ENCODE results near the gene KCTD21. TPM values are rescaled to one million over a fixed set of nuclear protein-coding genes. Genes with fewer than 3 reads are reported as not detected.

Gene KCTD21
- total and polyA plus RNA-seq, 9 donors = 7.4 to 24.7 (median 14.1) TPM

- no peak overlapping the region for H3K27ac ChIP-seq
- H3K4me3 ChIP-seq = no peak overlapping the region
- intact Hi-C loops (cut with DNase I) = no loop called here
- no peaks in the 10 kb centered on the region for H3K36me3 ChIP-seq
- no peaks in the 10 kb centered on the region for H3K27me3 ChIP-seq
- no peak for TF ChIP-seq POLR2A (IDR thresholded peaks at IDR 0.05)
- TF ChIP-seq CTCF (IDR thresholded peaks at IDR 0.05) = no peak
- no peak for TF ChIP-seq EP300 (IDR thresholded peaks at IDR 0.05)
- peak in 3 of 5 donors; percentile 8 to 32 (median 24) for DNase-seq
- peaks cover 25% of the 10 kb centered on the region for H3K4me1 ChIP-seq (ENCODE audit: insufficient read depth)
- WGBS, 3 donors = 87 to 89% (median 89%) methylated on average over 14 of the region's 14 CpGs
- H3K9me3 ChIP-seq = no peaks in the 10 kb centered on the region
These were observed 2.6 kb upstream of the KCTD21 start for GRCh38 chr11:78190871-78191538.

GRCh38 chr11:78190374-78190773 lies 1.9 kb upstream of the KCTD21 start:
- intact Hi-C loops (cut with DNase I) = no loop called here
- H3K9me3 ChIP-seq = no peaks in the 10 kb centered on the region
- WGBS, 3 donors = 61 to 63% (median 61%) methylated on average over 3 of the region's 3 CpGs
- TF ChIP-seq CTCF (IDR thresholded peaks at IDR 0.05) (no peak), EP300 (IDR thresholded peaks at IDR 0.05) (no peak), POLR2A (IDR thresholded peaks at IDR 0.05) (no peak)
- H3K27me3 ChIP-seq = no peaks in the 10 kb centered on the region
- peak in 3 of 5 donors; percentile 30 to 41 (median 39) for DNase-seq
- peaks cover 26% of the 10 kb centered on the region for H3K4me1 ChIP-seq (ENCODE audit: insufficient read depth)
- no peak overlapping the region for H3K27ac ChIP-seq
- H3K36me3 ChIP-seq = no peaks in the 10 kb centered on the region
- H3K4me3 ChIP-seq = no peak overlapping the region

- H3K27me3 ChIP-seq = no peaks in the 10 kb centered on the region
- H3K4me3 ChIP-seq = peak overlapping the region; percentile 87
- H3K9me3 ChIP-seq = no peaks in the 10 kb centered on the region
- peak in 3 of 5 donors; percentile 32 to 42 (median 39) for DNase-seq
- H3K27ac ChIP-seq = peak overlapping the region in 1 of 2 donors; percentile 30
- no peak for TF ChIP-seq EP300 (IDR thresholded peaks at IDR 0.05)
- TF ChIP-seq POLR2A (IDR thresholded peaks at IDR 0.05) = no peak
- TF ChIP-seq CTCF (IDR thresholded peaks at IDR 0.05) = no peak
- H3K36me3 ChIP-seq = no peaks in the 10 kb centered on the region
- intact Hi-C loops (cut with DNase I) = no loop called here
- H3K4me1 ChIP-seq (ENCODE audit: insufficient read depth) = peaks cover 27% of the 10 kb centered on the region
- 20 to 26% (median 25%) methylated on average over 3 of the region's 3 CpGs for WGBS, 3 donors
These were observed 1.4 kb upstream of the KCTD21 start for GRCh38 chr11:78189851-78190250.

GRCh38 chr11:78189174-78189724 lies 823 bp upstream of the KCTD21 start:
- peaks cover 27% of the 10 kb centered on the region for H3K4me1 ChIP-seq (ENCODE audit: insufficient read depth)

More at GRCh38 chr11:78189174-78189724, 823 bp upstream of the KCTD21 start:
- intact Hi-C loops (cut with DNase I) = no loop called here
- Histone ChIP-seq H3K27me3 (no peaks in the 10 kb centered on the region), H3K4me3 (peak overlapping the region; percentile 87), H3K9me3 (no peaks in the 10 kb centered on the region), H3K36me3 (no peaks in the 10 kb centered on the region), H3K27ac (peak overlapping the region; percentile 30 to 34)
- peak in 1 of 5 donors; percentile 30 for DNase-seq
- 7 to 9% (median 8%) methylated on average over 18 of the region's 18 CpGs for WGBS, 3 donors
- TF ChIP-seq CTCF (IDR thresholded peaks at IDR 0.05) (no peak), EP300 (IDR thresholded peaks at IDR 0.05) (no peak), POLR2A (IDR thresholded peaks at IDR 0.05) (no peak)

Measured in ovary (tissue), 9 donors.